Hematopoietic multipotent progenitor cell treated with erythropoietin and hydrocortisone succinate and interleukin-3 and kit ligand, for 8 days (in vitro differentiated cells): Measurements from ENCODE around the gene ACTR6.

Source experiments
- DNase-seq: peaks from one replicate; pipeline ENCODE4 v3.0.0-alpha.2; 2015

The ACTR6 gene

GRCh38 chr12:100267603-100268281 is 67.1 kb downstream of the ACTR6 start:
- peak; percentile 54 for DNase-seq

GRCh38 chr12:100268835-100269564 is 68.4 kb downstream of the ACTR6 start:
- no peak for DNase-seq

GRCh38 chr12:100273782-100274181 is 73.2 kb downstream of the ACTR6 start:
- DNase-seq: no peak
